Fibroblast of pulmonary artery (primary cell): ENCODE data around the gene APOBEC3F.

Experiments
- DNase-seq: peaks from one replicate; pipeline ENCODE4 v3.0.0-alpha.2; 2010; ENCODE audit warnings: low read depth
- H3K4me3 ChIP-seq: replicated peaks from 2 replicates; pipeline ENCODE4 v1.5.1; 2011; ENCODE audit warnings: low read depth, mild to moderate bottlenecking, control low read depth, low read length, moderate library complexity
- TF ChIP-seq, protein P1 (sequence below): IDR thresholded peaks from 2 replicates; pipeline ENCODE4 v1.5.1; 2011; ENCODE audit warnings: mild to moderate bottlenecking, control low read depth, low read length, inconsistent platforms; ENCODE audit errors: missing control alignments

APOBEC3F gene

DNA sequence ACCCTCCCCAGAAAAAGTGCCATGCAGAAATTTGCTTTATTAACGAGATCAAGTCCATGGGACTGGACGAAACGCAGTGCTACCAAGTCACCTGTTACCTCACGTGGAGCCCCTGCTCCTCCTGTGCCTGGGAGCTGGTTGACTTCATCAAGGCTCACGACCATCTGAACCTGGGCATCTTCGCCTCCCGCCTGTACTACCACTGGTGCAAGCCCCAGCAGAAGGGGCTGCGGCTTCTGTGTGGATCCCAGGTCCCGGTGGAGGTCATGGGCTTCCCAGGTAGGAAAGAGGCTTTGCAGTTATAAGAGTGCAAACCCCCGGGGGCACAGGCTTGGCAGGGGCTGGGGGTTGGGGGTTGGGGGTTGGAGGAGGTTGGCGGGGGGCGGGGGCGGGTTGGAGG, 60.6 kb downstream of the APOBEC3F start:
- H3K4me3 ChIP-seq: no peak overlapping the region
- DNase-seq: no peak
- TF ChIP-seq, protein P1, sequence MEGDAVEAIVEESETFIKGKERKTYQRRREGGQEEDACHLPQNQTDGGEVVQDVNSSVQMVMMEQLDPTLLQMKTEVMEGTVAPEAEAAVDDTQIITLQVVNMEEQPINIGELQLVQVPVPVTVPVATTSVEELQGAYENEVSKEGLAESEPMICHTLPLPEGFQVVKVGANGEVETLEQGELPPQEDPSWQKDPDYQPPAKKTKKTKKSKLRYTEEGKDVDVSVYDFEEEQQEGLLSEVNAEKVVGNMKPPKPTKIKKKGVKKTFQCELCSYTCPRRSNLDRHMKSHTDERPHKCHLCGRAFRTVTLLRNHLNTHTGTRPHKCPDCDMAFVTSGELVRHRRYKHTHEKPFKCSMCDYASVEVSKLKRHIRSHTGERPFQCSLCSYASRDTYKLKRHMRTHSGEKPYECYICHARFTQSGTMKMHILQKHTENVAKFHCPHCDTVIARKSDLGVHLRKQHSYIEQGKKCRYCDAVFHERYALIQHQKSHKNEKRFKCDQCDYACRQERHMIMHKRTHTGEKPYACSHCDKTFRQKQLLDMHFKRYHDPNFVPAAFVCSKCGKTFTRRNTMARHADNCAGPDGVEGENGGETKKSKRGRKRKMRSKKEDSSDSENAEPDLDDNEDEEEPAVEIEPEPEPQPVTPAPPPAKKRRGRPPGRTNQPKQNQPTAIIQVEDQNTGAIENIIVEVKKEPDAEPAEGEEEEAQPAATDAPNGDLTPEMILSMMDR: no peak

DNA sequence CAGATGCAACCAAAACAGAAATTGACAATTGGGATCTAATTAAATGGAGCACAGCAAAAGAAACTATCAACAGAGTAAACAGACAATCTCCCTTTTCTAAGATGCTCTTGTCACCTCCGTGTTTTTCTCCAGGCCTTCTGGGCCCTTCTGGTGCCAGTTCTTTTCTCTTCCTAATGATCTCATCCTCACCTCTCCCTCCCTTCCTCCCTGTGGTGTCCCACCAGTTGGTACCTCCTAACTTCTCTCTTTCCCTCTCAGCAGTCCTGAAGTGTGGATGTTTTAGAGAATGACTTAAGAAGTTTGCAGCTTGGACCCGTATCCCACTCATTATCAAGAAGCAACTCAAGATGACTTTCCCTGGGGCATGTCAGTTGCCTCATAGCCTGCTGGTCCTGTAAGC, 62.8 kb downstream of the APOBEC3F start:
- DNase-seq: no peak
- H3K4me3 ChIP-seq: no peak overlapping the region
- TF ChIP-seq, protein P1: no peak
